Measurements from ENCODE around the gene DCT.

- TF ChIP-seq CTCF (conservative IDR thresholded peaks at IDR 0.05) (no peak), EZH2 (IDR thresholded peaks at IDR 0.05; ENCODE audit: low read depth) (no peak)
Measured at GRCh38 chr13:94524407-94524806, 44.9 kb upstream of the DCT start.
